HEK293 (cell line): ENCODE results near the gene SIDT2.
A peak's percentile ranks its signal among the peaks of the same experiment; 100 is the strongest.

Experiments used
- CTCF ChIA-PET: fragments of 350-600 bp; formaldehyde crosslinking; extraction: SDS; loops from one replicate; lab custom pipeline; 2021; ENCODE audit warnings: antibody characterized with exemption; lab: Yijun Ruan, JAX
- POLR2A ChIA-PET: fragments of 300-600 bp; formaldehyde crosslinking; extraction: SDS; loops from one replicate; lab custom pipeline; 2020; ENCODE audit warnings: antibody characterized with exemption, inconsistent platforms; lab: Yijun Ruan, JAX
- H3K27ac ChIP-seq: fragments of 200-500 bp; sonication (Bioruptor generic); 2 replicates; pipeline ENCODE4 v1.5.1; 2014; ENCODE audit warnings: low read depth, low read length, control low read depth, inconsistent platforms; ENCODE audit errors: extremely low read depth
- H3K36me3 ChIP-seq, 2 experiments: fragments of 200-500 bp in 1 of 2; sonication (Bioruptor generic) in 1 of 2; 1 replicate in 1 of 2; 2 replicates in 1 of 2; pipeline ENCODE4 v1.5.1; 2014 to 2017; ENCODE audit warnings: inconsistent platforms in 2 of 2, low read length in 2 of 2; ENCODE audit not compliant: control insufficient read depth in 2 of 2, insufficient read depth in 1 of 2
- H3K4me1 ChIP-seq: fragments of 200-500 bp; sonication (Bioruptor generic); 2 replicates; pipeline ENCODE4 v1.5.1; 2014; ENCODE audit warnings: mild to moderate bottlenecking, low read length, inconsistent platforms; ENCODE audit not compliant: control insufficient read depth, insufficient read depth
- H3K4me3 ChIP-seq: 2 replicates; pipeline ENCODE4 v1.5.1; 2011; ENCODE audit warnings: low read depth, mild to moderate bottlenecking, control low read depth, low read length, moderate library complexity
- H3K9me3 ChIP-seq: fragments of 200-500 bp; sonication (Bioruptor generic); 2 replicates; pipeline ENCODE4 v1.5.1; 2014; ENCODE audit warnings: low read depth, low read length, inconsistent platforms; ENCODE audit not compliant: control insufficient read depth, insufficient read depth
- GLI2 ChIP-seq: fragments of 450-650 bp; formaldehyde crosslinking; IDR thresholded peaks from 2 replicates; pipeline ENCODE4; 2017; ENCODE audit warnings: missing biosample characterization, missing genetic modification characterization, low read depth, borderline replicate concordance
- GLIS1 ChIP-seq: fragments of 450-650 bp; formaldehyde crosslinking; IDR thresholded peaks from 2 replicates; pipeline ENCODE4 v1.5.1; 2016; ENCODE audit warnings: missing biosample characterization, missing genetic modification characterization
- HOXD13 ChIP-seq: sonication (generic); formaldehyde crosslinking; IDR thresholded peaks from 2 replicates; pipeline ENCODE4 v1.8.0; 2022; ENCODE audit warnings: missing genetic modification reagents, borderline replicate concordance
- ZBTB20 ChIP-seq: fragments of 450-650 bp; formaldehyde crosslinking; IDR thresholded peaks from 2 replicates; pipeline ENCODE4 v1.5.1; 2016; ENCODE audit warnings: missing biosample characterization, missing genetic modification characterization
- ZEB2 ChIP-seq: fragments of 450-650 bp; formaldehyde crosslinking; IDR thresholded peaks from 2 replicates; pipeline ENCODE4 v1.5.1; 2016; ENCODE audit warnings: missing biosample characterization, missing genetic modification characterization
- ZFP69B ChIP-seq: fragments of 450-650 bp; formaldehyde crosslinking; IDR thresholded peaks from 2 replicates; pipeline ENCODE4 v1.5.1; 2016; ENCODE audit warnings: missing biosample characterization, missing genetic modification characterization
- ZNF157 ChIP-seq: fragments of 450-650 bp; formaldehyde crosslinking; IDR thresholded peaks from 2 replicates; pipeline ENCODE4 v1.5.1; 2016; ENCODE audit warnings: missing biosample characterization, missing genetic modification characterization
- ZNF23 ChIP-seq: fragments of 450-650 bp; formaldehyde crosslinking; IDR thresholded peaks from 2 replicates; pipeline ENCODE4 v1.5.1; 2016; ENCODE audit warnings: missing biosample characterization, missing genetic modification characterization, borderline replicate concordance
- ZNF274 ChIP-seq, 2 experiments: fragments of 200-500 bp in 1 of 2; fragments of 450-650 bp in 1 of 2; sonication (Bioruptor generic) in 1 of 2; formaldehyde crosslinking in 1 of 2; IDR thresholded peaks; 2 replicates each; pipeline versions ENCODE4 v1.5.1 to v1.6.1; 2014 to 2016; ENCODE audit warnings: borderline replicate concordance in 1 of 2, inconsistent platforms in 1 of 2, low read length in 1 of 2, missing biosample characterization in 1 of 2, missing genetic modification characterization in 1 of 2
- ZNF311 ChIP-seq: fragments of 450-650 bp; formaldehyde crosslinking; IDR thresholded peaks from 2 replicates; pipeline ENCODE4 v1.5.1; 2017; ENCODE audit warnings: missing biosample characterization, missing genetic modification characterization, borderline replicate concordance
- ZNF335 ChIP-seq: fragments of 450-650 bp; formaldehyde crosslinking; conservative IDR thresholded peaks from 2 replicates; pipeline ENCODE4 v1.5.1; 2016; ENCODE audit warnings: missing biosample characterization, missing genetic modification characterization
- ZNF391 ChIP-seq: fragments of 450-650 bp; formaldehyde crosslinking; IDR thresholded peaks from 2 replicates; pipeline ENCODE4 v1.5.1; 2016; ENCODE audit warnings: low read depth, missing biosample characterization, missing genetic modification characterization, borderline replicate concordance
- ZNF423 ChIP-seq: fragments of 450-650 bp; formaldehyde crosslinking; IDR thresholded peaks from 2 replicates; pipeline ENCODE4 v1.5.1; 2016; ENCODE audit warnings: missing biosample characterization, missing genetic modification characterization
- ZNF544 ChIP-seq: fragments of 450-650 bp; formaldehyde crosslinking; IDR thresholded peaks from 2 replicates; pipeline ENCODE4 v1.5.0; 2017; ENCODE audit warnings: missing biosample characterization, missing genetic modification characterization
- ZNF600 ChIP-seq: fragments of 450-650 bp; formaldehyde crosslinking; IDR thresholded peaks from 2 replicates; pipeline ENCODE4 v1.5.1; 2016; ENCODE audit warnings: missing biosample characterization, missing genetic modification characterization
- ZNF76 ChIP-seq: fragments of 450-650 bp; formaldehyde crosslinking; IDR thresholded peaks from 2 replicates; pipeline ENCODE4; 2016; ENCODE audit warnings: low read depth, missing biosample characterization, missing genetic modification characterization, borderline replicate concordance
- ZNF785 ChIP-seq: fragments of 450-650 bp; formaldehyde crosslinking; IDR thresholded peaks from 2 replicates; pipeline ENCODE4 v1.5.1; 2016; ENCODE audit warnings: missing biosample characterization, missing genetic modification characterization
- TF ChIP-seq, protein P1 (sequence below): fragments of 450-650 bp; formaldehyde crosslinking; IDR thresholded peaks from 2 replicates; pipeline ENCODE4 v1.5.1; 2016; ENCODE audit warnings: missing biosample characterization, missing genetic modification characterization, borderline replicate concordance
- TF ChIP-seq, protein P2 (sequence below): fragments of 450-650 bp; formaldehyde crosslinking; IDR thresholded peaks from 2 replicates; pipeline ENCODE4; 2016; ENCODE audit warnings: missing biosample characterization, missing genetic modification characterization
- TF ChIP-seq, protein P3 (sequence below): fragments of 450-650 bp; formaldehyde crosslinking; IDR thresholded peaks from 2 replicates; pipeline ENCODE4 v1.5.1; 2016; ENCODE audit warnings: missing biosample characterization, missing genetic modification characterization
- TF ChIP-seq, protein P4 (sequence below): fragments of 450-650 bp; formaldehyde crosslinking; IDR thresholded peaks from 2 replicates; pipeline ENCODE4 v1.5.1; 2016; ENCODE audit warnings: missing biosample characterization, missing genetic modification characterization
- TF ChIP-seq, protein P5 (sequence below): fragments of 450-650 bp; formaldehyde crosslinking; IDR thresholded peaks from 2 replicates; pipeline ENCODE4 v1.5.1; 2016; ENCODE audit warnings: missing biosample characterization, missing genetic modification characterization
- TF ChIP-seq, protein P6 (sequence below): fragments of 450-650 bp; formaldehyde crosslinking; IDR thresholded peaks from 2 replicates; pipeline ENCODE4 v1.5.1; 2016; ENCODE audit warnings: missing biosample characterization, missing genetic modification characterization

Gene SIDT2

DNA sequence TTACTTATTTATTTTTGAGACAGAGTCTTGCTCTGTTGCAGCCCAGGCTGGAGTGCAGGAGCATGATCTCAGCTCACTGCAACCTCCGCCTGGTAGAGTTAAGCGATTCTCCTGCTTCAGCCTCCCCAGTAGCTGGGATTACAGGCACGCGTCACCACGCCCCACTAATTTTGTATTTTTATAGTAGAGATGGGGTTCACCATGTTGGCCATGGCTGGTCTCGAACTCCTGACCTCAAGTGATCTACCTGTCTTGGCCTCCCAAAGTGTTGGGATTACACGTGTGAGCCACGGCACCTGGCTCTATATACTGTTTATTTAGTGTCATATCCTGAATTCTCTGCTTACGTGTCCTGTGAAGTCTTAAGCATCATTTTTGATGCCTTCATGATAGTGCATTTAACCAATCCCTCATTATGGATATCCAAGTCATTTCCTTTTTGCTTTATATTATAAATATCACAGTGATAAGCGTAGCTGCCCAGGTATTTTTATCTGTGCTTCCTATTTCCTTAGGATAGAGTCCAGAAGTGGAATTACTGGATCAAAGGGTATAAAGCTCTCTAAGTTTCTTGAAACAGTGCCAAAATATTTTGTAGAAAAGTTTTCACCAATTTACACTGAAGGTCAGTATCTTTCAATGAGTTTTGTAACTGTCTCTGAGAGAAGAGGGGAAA lies 871 bp upstream of the SIDT2 start (continued):
- TF ChIP-seq, protein P1, sequence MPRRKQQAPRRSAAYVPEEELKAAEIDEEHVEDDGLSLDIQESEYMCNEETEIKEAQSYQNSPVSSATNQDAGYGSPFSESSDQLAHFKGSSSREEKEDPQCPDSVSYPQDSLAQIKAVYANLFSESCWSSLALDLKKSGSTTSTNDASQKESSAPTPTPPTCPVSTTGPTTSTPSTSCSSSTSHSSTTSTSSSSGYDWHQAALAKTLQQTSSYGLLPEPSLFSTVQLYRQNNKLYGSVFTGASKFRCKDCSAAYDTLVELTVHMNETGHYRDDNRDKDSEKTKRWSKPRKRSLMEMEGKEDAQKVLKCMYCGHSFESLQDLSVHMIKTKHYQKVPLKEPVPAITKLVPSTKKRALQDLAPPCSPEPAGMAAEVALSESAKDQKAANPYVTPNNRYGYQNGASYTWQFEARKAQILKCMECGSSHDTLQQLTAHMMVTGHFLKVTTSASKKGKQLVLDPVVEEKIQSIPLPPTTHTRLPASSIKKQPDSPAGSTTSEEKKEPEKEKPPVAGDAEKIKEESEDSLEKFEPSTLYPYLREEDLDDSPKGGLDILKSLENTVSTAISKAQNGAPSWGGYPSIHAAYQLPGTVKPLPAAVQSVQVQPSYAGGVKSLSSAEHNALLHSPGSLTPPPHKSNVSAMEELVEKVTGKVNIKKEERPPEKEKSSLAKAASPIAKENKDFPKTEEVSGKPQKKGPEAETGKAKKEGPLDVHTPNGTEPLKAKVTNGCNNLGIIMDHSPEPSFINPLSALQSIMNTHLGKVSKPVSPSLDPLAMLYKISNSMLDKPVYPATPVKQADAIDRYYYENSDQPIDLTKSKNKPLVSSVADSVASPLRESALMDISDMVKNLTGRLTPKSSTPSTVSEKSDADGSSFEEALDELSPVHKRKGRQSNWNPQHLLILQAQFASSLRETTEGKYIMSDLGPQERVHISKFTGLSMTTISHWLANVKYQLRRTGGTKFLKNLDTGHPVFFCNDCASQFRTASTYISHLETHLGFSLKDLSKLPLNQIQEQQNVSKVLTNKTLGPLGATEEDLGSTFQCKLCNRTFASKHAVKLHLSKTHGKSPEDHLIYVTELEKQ: no peak
- TF ChIP-seq ZNF311 (tag by site-specific recombination): no peak

DNA sequence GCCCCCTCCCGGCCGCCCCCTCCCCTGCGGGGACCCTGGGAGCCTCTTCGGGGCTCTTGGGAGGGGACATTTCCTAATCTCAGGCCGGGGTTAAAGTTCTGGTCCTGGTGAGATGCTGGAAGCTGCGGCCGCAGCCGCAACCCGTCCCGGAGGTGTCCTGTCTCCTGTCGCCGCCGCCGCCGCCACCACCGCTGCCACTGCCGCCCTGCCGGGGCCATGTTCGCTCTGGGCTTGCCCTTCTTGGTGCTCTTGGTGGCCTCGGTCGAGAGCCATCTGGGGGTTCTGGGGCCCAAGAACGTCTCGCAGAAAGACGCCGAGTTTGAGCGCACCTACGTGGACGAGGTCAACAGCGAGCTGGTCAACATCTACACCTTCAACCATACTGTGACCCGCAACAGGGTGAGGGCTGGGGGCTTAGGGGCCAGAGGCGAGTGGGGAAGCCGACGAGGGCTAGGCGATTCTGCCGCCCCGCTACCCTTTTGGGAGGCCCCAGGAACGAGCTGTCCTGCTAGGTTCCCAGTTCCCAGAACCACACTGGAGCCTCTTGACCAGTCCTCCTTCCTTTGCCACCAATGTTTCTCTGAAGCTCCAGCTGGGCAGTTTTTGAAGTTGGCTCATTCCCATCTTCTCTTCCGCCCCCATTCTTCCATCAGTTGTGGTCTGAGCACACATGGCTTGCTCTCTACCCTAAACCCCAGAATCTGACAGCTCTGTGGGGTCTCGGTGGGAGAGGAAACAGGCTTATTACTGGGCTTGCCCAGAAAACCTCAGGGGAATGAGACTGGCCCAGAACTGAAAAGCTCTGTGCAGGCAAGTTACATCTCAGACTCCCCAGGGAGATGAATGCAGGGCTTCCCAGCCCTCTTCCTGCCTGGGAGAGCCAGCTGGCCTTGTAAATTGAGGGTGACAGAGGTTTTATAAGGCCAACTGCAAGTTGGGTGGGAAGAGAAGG lies 781 bp downstream of the SIDT2 start:
- peaks cover 0 to 24% of the 10 kb centered on the region in 2 experiments; a peak in 1 of 3 replicates for H3K36me3 ChIP-seq
- H3K4me3 ChIP-seq: peak overlapping the region; percentile 63
- POLR2A ChIA-PET: interaction anchor here (0.6 to 2.4 kb wide), 11 partner anchors 7 to 52 kb away, joined by 3 to 28 read pairs (median 5); partner anchors contain the start of genes PAFAH1B2, PCSK7 and TAGLN
- H3K27ac ChIP-seq: peak overlapping the region; percentile 33; the same call in 1 of the 2 replicates
- no peaks in the 10 kb centered on the region for H3K4me1 ChIP-seq
- CTCF ChIA-PET: interaction anchor here (0.8 to 7.1 kb wide), 8 partner anchors 7 to 71 kb away, joined by 3 to 71 read pairs (median 4); partner anchors contain the start of gene PCSK7
- no peaks in the 10 kb centered on the region for H3K9me3 ChIP-seq
- TF ChIP-seq ZBTB20 (tag by site-specific recombination) (peak; percentile 91), ZFP69B (no peak), ZNF76 (tag by site-specific recombination) (no peak), ZNF157 (tag by site-specific recombination) (no peak), ZEB2 (no peak), ZNF274 (IDR thresholded peaks at IDR 0.05; ENCODE audit: low read length) (no peak), ZNF274 (tag by site-specific recombination; IDR thresholded peaks at IDR 0.05; ENCODE audit: borderline replicate concordance) (no peak), GLI2 (tag by site-specific recombination) (no peak), ZNF785 (tag by site-specific recombination) (no peak), ZNF544 (tag by site-specific recombination) (no peak), ZNF600 (tag by site-specific recombination) (no peak), ZNF423 (peak; percentile 46; the same call in 1 of the 2 replicates), GLIS1 (tag by site-specific recombination) (peak; percentile 93), ZNF335 (tag by site-specific recombination) (peak; percentile 90), ZNF23 (no peak), HOXD13 (no peak), ZNF391 (no peak)
- TF ChIP-seq, protein P2, sequence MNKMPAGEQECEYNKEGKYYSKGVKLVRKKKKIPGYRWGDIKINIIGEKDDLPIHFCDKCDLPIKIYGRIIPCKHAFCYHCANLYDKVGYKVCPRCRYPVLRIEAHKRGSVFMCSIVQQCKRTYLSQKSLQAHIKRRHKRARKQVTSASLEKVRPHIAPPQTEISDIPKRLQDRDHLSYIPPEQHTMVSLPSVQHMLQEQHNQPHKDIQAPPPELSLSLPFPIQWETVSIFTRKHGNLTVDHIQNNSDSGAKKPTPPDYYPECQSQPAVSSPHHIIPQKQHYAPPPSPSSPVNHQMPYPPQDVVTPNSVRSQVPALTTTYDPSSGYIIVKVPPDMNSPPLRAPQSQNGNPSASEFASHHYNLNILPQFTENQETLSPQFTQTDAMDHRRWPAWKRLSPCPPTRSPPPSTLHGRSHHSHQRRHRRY (tag by site-specific recombination): no peak
- TF ChIP-seq, protein P3, sequence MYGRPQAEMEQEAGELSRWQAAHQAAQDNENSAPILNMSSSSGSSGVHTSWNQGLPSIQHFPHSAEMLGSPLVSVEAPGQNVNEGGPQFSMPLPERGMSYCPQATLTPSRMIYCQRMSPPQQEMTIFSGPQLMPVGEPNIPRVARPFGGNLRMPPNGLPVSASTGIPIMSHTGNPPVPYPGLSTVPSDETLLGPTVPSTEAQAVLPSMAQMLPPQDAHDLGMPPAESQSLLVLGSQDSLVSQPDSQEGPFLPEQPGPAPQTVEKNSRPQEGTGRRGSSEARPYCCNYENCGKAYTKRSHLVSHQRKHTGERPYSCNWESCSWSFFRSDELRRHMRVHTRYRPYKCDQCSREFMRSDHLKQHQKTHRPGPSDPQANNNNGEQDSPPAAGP (tag by site-specific recombination): no peak
- TF ChIP-seq, protein P4, sequence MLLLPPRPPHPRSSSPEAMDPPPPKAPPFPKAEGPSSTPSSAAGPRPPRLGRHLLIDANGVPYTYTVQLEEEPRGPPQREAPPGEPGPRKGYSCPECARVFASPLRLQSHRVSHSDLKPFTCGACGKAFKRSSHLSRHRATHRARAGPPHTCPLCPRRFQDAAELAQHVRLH (tag by site-specific recombination): no peak
- TF ChIP-seq, protein P5, sequence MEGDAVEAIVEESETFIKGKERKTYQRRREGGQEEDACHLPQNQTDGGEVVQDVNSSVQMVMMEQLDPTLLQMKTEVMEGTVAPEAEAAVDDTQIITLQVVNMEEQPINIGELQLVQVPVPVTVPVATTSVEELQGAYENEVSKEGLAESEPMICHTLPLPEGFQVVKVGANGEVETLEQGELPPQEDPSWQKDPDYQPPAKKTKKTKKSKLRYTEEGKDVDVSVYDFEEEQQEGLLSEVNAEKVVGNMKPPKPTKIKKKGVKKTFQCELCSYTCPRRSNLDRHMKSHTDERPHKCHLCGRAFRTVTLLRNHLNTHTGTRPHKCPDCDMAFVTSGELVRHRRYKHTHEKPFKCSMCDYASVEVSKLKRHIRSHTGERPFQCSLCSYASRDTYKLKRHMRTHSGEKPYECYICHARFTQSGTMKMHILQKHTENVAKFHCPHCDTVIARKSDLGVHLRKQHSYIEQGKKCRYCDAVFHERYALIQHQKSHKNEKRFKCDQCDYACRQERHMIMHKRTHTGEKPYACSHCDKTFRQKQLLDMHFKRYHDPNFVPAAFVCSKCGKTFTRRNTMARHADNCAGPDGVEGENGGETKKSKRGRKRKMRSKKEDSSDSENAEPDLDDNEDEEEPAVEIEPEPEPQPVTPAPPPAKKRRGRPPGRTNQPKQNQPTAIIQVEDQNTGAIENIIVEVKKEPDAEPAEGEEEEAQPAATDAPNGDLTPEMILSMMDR: no peak
- TF ChIP-seq, protein P6, sequence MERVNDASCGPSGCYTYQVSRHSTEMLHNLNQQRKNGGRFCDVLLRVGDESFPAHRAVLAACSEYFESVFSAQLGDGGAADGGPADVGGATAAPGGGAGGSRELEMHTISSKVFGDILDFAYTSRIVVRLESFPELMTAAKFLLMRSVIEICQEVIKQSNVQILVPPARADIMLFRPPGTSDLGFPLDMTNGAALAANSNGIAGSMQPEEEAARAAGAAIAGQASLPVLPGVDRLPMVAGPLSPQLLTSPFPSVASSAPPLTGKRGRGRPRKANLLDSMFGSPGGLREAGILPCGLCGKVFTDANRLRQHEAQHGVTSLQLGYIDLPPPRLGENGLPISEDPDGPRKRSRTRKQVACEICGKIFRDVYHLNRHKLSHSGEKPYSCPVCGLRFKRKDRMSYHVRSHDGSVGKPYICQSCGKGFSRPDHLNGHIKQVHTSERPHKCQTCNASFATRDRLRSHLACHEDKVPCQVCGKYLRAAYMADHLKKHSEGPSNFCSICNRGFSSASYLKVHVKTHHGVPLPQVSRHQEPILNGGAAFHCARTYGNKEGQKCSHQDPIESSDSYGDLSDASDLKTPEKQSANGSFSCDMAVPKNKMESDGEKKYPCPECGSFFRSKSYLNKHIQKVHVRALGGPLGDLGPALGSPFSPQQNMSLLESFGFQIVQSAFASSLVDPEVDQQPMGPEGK (tag by site-specific recombination): no peak
